Nephron (organoid): ENCODE results near the gene ESRRG.

Experiments used
- H3K27ac Mint-ChIP-seq, 3 experiments: 2 replicates each; pipeline ENCODE4 v1.8.0; 2020; ENCODE audit warnings: mixed read lengths in 3 of 3, mild to moderate bottlenecking in 2 of 3, moderate library complexity in 1 of 3
- H3K27me3 Mint-ChIP-seq: 2 replicates; pipeline ENCODE4 v1.8.0; 2021; ENCODE audit warnings: low read depth, mild to moderate bottlenecking, moderate library complexity, mixed read lengths
- H3K36me3 Mint-ChIP-seq: 2 replicates; pipeline ENCODE4 v1.8.0; 2020; ENCODE audit warnings: low read depth, mixed read lengths
- H3K4me1 Mint-ChIP-seq: 2 replicates; pipeline ENCODE4 v1.8.0; 2020; ENCODE audit warnings: mixed read lengths
- H3K4me3 Mint-ChIP-seq, 3 experiments: 2 replicates each; pipeline ENCODE4 v1.8.0; 2020; ENCODE audit warnings: mild to moderate bottlenecking in 3 of 3, mixed read lengths in 3 of 3, moderate library complexity in 2 of 3
- H3K9me3 Mint-ChIP-seq: 2 replicates; pipeline ENCODE4 v1.8.0; 2020; ENCODE audit warnings: mixed read lengths
- TF ChIP-seq, protein P1 (sequence below), 3 experiments: fragments of 200-600 bp; sonication (generic); IDR thresholded peaks; one replicate each; pipeline ENCODE4 v1.5.0; 2021; ENCODE audit warnings: antibody characterized with exemption in 3 of 3; ENCODE audit not compliant: unreplicated experiment in 3 of 3

ESRRG gene

DNA sequence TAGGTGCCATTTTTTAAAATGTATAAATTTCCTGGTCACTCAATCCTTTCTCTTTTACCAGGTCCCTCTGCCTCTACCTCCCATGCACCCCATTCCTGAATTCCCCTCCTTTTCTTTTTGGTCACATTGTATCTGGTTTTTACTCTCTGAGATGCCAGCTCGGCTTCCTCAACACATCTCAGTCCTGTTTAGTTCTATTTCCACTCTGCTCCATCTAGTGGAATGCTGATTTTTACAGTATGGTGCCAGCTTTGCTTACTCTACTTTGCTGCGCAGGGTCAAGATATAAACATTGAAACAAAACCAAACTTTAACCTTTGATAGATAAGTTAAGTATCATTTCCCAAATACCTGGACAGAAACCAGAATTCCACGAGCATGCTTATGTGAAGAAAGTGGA, 96.0 kb downstream of the ESRRG start:
- H3K9me3 Mint-ChIP-seq = no peaks in the 10 kb centered on the region
- H3K4me3 Mint-ChIP-seq = no peak overlapping the region
- TF ChIP-seq, protein P1, sequence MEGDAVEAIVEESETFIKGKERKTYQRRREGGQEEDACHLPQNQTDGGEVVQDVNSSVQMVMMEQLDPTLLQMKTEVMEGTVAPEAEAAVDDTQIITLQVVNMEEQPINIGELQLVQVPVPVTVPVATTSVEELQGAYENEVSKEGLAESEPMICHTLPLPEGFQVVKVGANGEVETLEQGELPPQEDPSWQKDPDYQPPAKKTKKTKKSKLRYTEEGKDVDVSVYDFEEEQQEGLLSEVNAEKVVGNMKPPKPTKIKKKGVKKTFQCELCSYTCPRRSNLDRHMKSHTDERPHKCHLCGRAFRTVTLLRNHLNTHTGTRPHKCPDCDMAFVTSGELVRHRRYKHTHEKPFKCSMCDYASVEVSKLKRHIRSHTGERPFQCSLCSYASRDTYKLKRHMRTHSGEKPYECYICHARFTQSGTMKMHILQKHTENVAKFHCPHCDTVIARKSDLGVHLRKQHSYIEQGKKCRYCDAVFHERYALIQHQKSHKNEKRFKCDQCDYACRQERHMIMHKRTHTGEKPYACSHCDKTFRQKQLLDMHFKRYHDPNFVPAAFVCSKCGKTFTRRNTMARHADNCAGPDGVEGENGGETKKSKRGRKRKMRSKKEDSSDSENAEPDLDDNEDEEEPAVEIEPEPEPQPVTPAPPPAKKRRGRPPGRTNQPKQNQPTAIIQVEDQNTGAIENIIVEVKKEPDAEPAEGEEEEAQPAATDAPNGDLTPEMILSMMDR (IDR thresholded peaks at IDR 0.05; ENCODE audit: unreplicated experiment in 3 of 3) = no peak
- no peaks in the 10 kb centered on the region for H3K4me1 Mint-ChIP-seq
- H3K27ac Mint-ChIP-seq = no peak overlapping the region
- no peaks in the 10 kb centered on the region for H3K36me3 Mint-ChIP-seq
- H3K27me3 Mint-ChIP-seq = no peaks in the 10 kb centered on the region

GRCh38 chr1:216626394-216627067, 96.7 kb downstream of the ESRRG start:
- Mint-ChIP-seq H3K36me3 (no peaks in the 10 kb centered on the region), H3K27ac (no peak overlapping the region), H3K4me3 (no peak overlapping the region), H3K27me3 (no peaks in the 10 kb centered on the region), H3K9me3 (no peaks in the 10 kb centered on the region), H3K4me1 (no peaks in the 10 kb centered on the region)
- TF ChIP-seq, protein P1 (IDR thresholded peaks at IDR 0.05; ENCODE audit: unreplicated experiment in 3 of 3) = no peak

GRCh38 chr1:216621536-216621935, 101.7 kb downstream of the ESRRG start:
- Mint-ChIP-seq H3K27me3 (no peaks in the 10 kb centered on the region), H3K27ac (no peak overlapping the region), H3K36me3 (no peaks in the 10 kb centered on the region), H3K9me3 (no peaks in the 10 kb centered on the region), H3K4me3 (no peak overlapping the region), H3K4me1 (peaks cover 6% of the 10 kb centered on the region)
- TF ChIP-seq, protein P1 (IDR thresholded peaks at IDR 0.05; ENCODE audit: unreplicated experiment in 3 of 3) = no peak

GRCh38 chr1:216617081-216617875, 106.0 kb downstream of the ESRRG start:
- Mint-ChIP-seq H3K36me3 (no peaks in the 10 kb centered on the region), H3K27ac (no peak overlapping the region), H3K4me1 (peaks cover 23% of the 10 kb centered on the region), H3K27me3 (no peaks in the 10 kb centered on the region), H3K9me3 (no peaks in the 10 kb centered on the region), H3K4me3 (no peak overlapping the region)
- TF ChIP-seq, protein P1 (IDR thresholded peaks at IDR 0.05; ENCODE audit: unreplicated experiment in 3 of 3) = no peak

DNA sequence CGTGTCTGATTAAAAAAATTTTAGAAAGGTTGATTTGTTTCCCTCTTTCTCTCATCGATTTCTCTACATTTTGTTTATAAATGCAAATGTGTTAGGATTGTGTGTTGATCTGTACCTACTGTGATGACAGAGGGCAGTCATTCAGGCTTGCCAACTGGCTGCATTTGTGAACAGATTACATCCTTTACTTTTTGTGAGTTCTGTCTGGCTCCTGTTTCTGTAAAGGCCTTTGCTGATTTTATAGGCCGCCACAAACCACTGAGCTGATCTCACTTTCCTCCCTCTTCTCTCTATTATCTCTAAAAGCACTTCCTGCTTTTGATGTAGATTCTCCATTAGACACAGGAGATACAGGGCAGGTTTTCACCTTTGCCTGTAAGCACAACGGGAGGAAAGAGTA, 106.8 kb downstream of the ESRRG start:
- TF ChIP-seq, protein P1 (IDR thresholded peaks at IDR 0.05; ENCODE audit: unreplicated experiment in 3 of 3) = no peak
- H3K36me3 Mint-ChIP-seq = no peaks in the 10 kb centered on the region

More for the DNA sequence above, 106.8 kb downstream of the ESRRG start:
- no peaks in the 10 kb centered on the region for H3K9me3 Mint-ChIP-seq
- peaks cover 23% of the 10 kb centered on the region for H3K4me1 Mint-ChIP-seq
- no peak overlapping the region for H3K27ac Mint-ChIP-seq
- H3K4me3 Mint-ChIP-seq = no peak overlapping the region
- H3K27me3 Mint-ChIP-seq = no peaks in the 10 kb centered on the region
